Measurements from ENCODE around the gene SHANK1.

DNA sequence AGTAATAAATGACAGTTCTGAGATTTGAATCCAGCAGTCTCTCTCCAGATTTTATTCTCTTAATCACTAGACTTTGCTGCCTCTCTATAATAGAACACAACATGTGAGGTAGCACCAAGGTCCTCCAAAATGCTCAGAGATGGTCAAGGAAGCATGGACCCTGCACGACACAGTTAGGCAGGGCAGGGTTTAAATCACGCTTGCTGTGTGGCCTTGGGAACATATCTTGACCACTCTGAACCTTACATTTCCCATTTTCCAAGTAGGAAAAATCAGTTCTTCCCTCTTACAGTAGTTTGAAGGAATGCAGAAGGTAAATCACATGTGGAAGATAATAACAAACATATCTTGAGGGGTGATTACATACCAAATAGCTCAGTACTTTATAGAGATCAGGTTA lies 86.2 kb downstream of the SHANK1 start:
- TF ChIP-seq CTCF (IDR thresholded peaks at IDR 0.05; ENCODE audit: low read depth, low read length, missing input control) (no peak), RAD21 (IDR thresholded peaks at IDR 0.05) (no peak), FOXA1 (IDR thresholded peaks at IDR 0.05) (no peak), REST (IDR thresholded peaks at IDR 0.05) (no peak), GABPA (IDR thresholded peaks at IDR 0.05 in 1 of 2, conservative IDR thresholded peaks at IDR 0.05 in 1 of 2) (no peak), YY1 (IDR thresholded peaks at IDR 0.05) (no peak), TAF1 (conservative IDR thresholded peaks at IDR 0.05) (no peak), EGR1 (IDR thresholded peaks at IDR 0.05; ENCODE audit: low read depth in 2 of 2) (no peak)
- TF ChIP-seq, protein P1, sequence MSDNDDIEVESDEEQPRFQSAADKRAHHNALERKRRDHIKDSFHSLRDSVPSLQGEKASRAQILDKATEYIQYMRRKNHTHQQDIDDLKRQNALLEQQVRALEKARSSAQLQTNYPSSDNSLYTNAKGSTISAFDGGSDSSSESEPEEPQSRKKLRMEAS (IDR thresholded peaks at IDR 0.05) = no peak
- TF ChIP-seq, protein P2, sequence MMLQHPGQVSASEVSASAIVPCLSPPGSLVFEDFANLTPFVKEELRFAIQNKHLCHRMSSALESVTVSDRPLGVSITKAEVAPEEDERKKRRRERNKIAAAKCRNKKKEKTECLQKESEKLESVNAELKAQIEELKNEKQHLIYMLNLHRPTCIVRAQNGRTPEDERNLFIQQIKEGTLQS (IDR thresholded peaks at IDR 0.05) = no peak

Data from liver (tissue), 3 donors.